ENCODE measurements around the gene ARMS2. TPM values are rescaled to one million over a fixed set of nuclear protein-coding genes. Genes with fewer than 3 reads are reported as not detected.

The ARMS2 gene
- total and polyA plus RNA-seq, 2 of the 13 experiments (the other 11 are each of a cell fraction or from before 2014, with no cell fraction given), result not detected

GRCh38 chr10:122500726-122501125, 46.3 kb downstream of the ARMS2 start (continued):
- TF ChIP-seq ZNF841 (CRISPR knock-in tag; IDR thresholded peaks at IDR 0.05; ENCODE audit: borderline replicate concordance) (no peak), GRHL1 (CRISPR knock-in tag; conservative IDR thresholded peaks at IDR 0.05) (no peak), ZSCAN31 (CRISPR knock-in tag; IDR thresholded peaks at IDR 0.05; ENCODE audit: low read depth) (no peak), ZNF431 (CRISPR knock-in tag; IDR thresholded peaks at IDR 0.05; ENCODE audit: borderline replicate concordance, low read depth) (no peak)

GRCh38 chr10:122503012-122503411, 48.6 kb downstream of the ARMS2 start:
- FAIRE-seq (no peak), DNase-seq (ENCODE audit: low spot score) (no peak), ATAC-seq (no peak)
- Histone ChIP-seq H3K27ac (ENCODE audit: extremely low read length, insufficient read depth, low read length) (no peak overlapping the region), H3K27me3 (ENCODE audit: control insufficient read depth in 1 of 2, insufficient read depth in 2 of 2, low read length in 2 of 2) (peaks cover 2 to 23% of the 10 kb centered on the region in 2 experiments; a peak in 4 of 5 replicates), H3K4me3 (replicated peaks in 1 of 3; ENCODE audit: insufficient read depth in 1 of 3, low read depth in 2 of 3, low read length in 3 of 3) (no peak overlapping the region), H3K4me2 (ENCODE audit: low read depth, low read length) (no peak overlapping the region), H3K9ac (ENCODE audit: insufficient read depth, low read depth, low read length) (no peak overlapping the region), H3K9me3 (ENCODE audit: low read length) (no peaks in the 10 kb centered on the region), H2AFZ (ENCODE audit: low read length) (no peak overlapping the region), H4K20me1 (ENCODE audit: insufficient read depth, low read length) (no peaks in the 10 kb centered on the region), H3K36me3 (replicated peaks in 1 of 2; ENCODE audit: control insufficient read depth in 1 of 2, insufficient read depth in 2 of 2, low read length in 2 of 2) (no peaks in the 10 kb centered on the region), H3K4me1 (ENCODE audit: insufficient read depth, low read length) (no peaks in the 10 kb centered on the region), H3K79me2 (ENCODE audit: insufficient read depth, low read length) (no peaks in the 10 kb centered on the region)
- POLR2A ChIA-PET, result no interaction called here
- intact Hi-C loops (cut with micrococcal nuclease; ENCODE audit: unreplicated experiment) (no loop called here), in situ Hi-C loops (cut with HindIII; ENCODE audit: extremely low pct_ligation_motif_present, low pct_unique_long_range_greater_than_20kb) (no loop called here)
- no TSS peak for BruUV-seq (replicated peaks)
- TF ChIP-seq CENPT (CRISPR knock-in tag; IDR thresholded peaks at IDR 0.05; ENCODE audit: low read depth), result no peak
- no peak for TF ChIP-seq SMARCE1 (IDR thresholded peaks at IDR 0.05; ENCODE audit: borderline replicate concordance)
- no peak for TF ChIP-seq NFATC3 (CRISPR knock-in tag; IDR thresholded peaks at IDR 0.05)
- no peak for TF ChIP-seq ZBTB42 (CRISPR knock-in tag; IDR thresholded peaks at IDR 0.05)
- TF ChIP-seq ZNF746 (CRISPR knock-in tag; IDR thresholded peaks at IDR 0.05), result no peak
- TF ChIP-seq ZNF747 (CRISPR knock-in tag; IDR thresholded peaks at IDR 0.05; ENCODE audit: borderline replicate concordance), result no peak
- TF ChIP-seq BRD4 (CRISPR knock-in tag; IDR thresholded peaks at IDR 0.05), result no peak
- no peak for TF ChIP-seq ZNF674 (CRISPR knock-in tag; IDR thresholded peaks at IDR 0.05; ENCODE audit: low read depth)
- TF ChIP-seq HMG20B (CRISPR knock-in tag; conservative IDR thresholded peaks at IDR 0.05), result no peak
- CTCF ChIA-PET (ENCODE audit: low intra/inter-chr PET ratio, low total read pairs), result no interaction called here
- WGBS (ENCODE audit: low lambda C conversion rate), result 72% methylated on average over 5 of the region's 13 CpGs

Data from HepG2 (cell line).